ENCODE measurements around the gene TIPARP. TPM values are rescaled to one million over a fixed set of nuclear protein-coding genes. Genes with fewer than 3 reads are reported as not detected.

Gene TIPARP, protein sequence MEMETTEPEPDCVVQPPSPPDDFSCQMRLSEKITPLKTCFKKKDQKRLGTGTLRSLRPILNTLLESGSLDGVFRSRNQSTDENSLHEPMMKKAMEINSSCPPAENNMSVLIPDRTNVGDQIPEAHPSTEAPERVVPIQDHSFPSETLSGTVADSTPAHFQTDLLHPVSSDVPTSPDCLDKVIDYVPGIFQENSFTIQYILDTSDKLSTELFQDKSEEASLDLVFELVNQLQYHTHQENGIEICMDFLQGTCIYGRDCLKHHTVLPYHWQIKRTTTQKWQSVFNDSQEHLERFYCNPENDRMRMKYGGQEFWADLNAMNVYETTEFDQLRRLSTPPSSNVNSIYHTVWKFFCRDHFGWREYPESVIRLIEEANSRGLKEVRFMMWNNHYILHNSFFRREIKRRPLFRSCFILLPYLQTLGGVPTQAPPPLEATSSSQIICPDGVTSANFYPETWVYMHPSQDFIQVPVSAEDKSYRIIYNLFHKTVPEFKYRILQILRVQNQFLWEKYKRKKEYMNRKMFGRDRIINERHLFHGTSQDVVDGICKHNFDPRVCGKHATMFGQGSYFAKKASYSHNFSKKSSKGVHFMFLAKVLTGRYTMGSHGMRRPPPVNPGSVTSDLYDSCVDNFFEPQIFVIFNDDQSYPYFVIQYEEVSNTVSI
- 54.2 and 61.7 TPM in 2 replicates for total RNA-seq

GRCh38 chr3:156674046-156674910 is at the start of gene TIPARP:
TSS of gene TIPARP (plus strand) at chr3:156674590. CDS start at chr3:156677698, 3,108 bp downstream.

Other genes with a start within 250 kb of the TIPARP start
- gene SSR3, start 119.5 kb upstream of the TIPARP start, total RNA-seq, result 475 and 518 TPM in 2 replicates
- gene LEKR1, start 151.8 kb downstream of the TIPARP start, total RNA-seq, result 0.40 and 0.86 TPM in 2 replicates

All from thoracic aorta endothelial cell (primary cell).